HG03457 (cell line): ENCODE data around the gene PIP4K2A.
A peak's percentile ranks its signal among the peaks of the same experiment; 100 is the strongest.

Experiments used
- ATAC-seq: cut with Tn5 transposase; IDR thresholded peaks from one replicate; pipeline ENCODE4 v1.9.1; 2021; ENCODE audit warnings: moderate number of reproducible peaks; ENCODE audit not compliant: unreplicated experiment

Gene PIP4K2A

DNA sequence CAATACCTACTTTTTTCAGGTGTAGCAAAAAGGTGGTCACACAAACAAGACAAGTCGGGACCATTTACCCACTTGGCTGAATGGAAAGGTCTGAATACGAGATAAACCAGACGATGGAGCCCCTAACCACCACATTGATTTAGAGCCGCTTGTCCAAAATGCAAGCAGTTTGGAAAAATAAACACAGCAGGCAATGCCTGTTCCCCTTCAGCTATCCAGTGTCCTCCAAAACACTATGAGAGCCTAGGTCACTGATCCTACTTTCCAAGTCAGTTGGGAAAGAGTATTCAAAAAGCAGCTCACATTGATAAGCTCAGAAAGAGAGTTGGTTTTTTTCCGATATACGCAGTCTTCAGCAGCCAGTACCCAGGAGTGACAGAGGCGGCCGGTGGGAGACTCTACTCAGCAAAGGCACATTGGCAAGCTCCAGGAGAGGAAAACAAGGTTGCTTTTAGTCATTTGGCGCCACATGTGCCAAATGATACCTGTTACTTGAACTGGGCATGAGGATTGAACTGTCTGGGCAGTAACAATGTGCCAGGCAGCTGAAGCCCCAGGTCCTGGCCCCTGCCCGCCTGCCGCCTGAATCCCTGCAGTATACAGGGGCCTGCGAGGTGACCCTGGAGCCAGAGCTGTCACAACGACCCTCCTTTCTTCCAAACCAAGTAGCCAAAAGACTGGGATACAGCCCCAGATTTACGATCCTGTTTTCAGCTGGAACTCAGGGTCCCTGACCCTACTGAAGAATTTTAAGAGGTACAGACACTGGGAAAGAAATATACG lies 109.8 kb downstream of the PIP4K2A start:
- no peak for ATAC-seq

DNA sequence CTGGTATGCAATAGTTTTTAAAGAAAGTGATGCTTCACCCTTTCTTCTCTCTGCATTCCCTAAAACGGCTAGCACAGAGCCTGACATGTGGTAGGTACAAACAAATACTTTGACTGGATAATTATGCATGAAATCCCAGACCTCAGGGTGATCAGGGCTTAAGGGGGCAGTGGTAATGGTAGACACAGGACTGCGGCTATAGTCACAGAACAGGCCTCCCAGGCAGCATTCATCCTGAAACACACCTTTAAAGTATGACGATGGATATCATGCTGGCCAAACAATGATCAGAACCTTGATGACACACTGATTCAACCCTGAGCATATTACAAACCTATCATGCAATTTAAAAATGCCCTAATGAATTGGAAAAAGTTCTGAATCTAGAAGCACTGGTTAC lies 110.8 kb downstream of the PIP4K2A start:
- ATAC-seq = no peak

DNA sequence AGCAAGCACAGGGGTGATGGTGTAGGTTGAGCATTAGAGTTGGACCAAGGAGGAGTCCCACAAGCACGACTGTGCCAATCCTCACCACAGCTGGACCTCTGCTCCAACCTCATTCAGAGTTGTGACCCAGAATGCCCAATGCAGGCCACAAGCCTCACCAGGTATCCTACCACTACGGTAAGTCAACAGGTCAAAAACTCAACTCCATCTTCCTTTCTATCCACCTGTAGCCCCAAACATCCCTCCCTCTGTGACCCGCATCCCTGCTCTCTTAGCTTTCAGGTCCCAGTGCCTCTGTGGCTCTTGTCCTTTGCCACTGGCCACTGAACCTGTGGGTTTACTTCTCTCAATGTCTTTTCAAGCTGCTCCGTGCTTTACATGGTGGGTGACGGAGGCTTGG lies 112.8 kb downstream of the PIP4K2A start:
- ATAC-seq = no peak

DNA sequence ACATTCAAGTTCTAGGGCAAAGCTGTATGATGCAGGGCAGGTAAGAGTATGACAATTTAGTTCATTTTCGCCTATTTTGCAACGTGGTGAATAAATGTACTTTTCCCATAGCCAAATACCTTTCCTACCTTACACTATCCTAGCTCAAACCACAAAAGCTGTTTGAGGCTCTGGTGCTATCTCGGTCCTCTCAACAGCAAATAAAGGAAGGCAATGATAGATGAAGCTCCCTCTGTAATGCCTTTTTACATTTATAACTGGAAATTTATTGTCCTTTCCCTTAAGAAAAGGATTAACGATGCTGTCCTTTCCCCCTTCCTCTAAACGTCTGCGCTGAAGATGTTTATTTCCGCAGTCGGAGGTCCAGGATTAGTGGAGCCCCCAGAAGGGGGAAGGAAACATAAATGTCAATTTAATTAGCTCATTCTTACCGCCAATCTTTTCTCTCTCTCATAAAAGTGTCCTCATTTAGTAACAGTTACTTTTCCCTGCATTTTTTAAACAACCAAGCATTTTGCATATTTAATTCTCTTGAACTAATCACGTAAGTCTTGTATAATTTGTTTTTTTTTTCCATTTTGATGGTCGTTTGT lies 114.6 kb downstream of the PIP4K2A start:
- ATAC-seq = no peak

DNA sequence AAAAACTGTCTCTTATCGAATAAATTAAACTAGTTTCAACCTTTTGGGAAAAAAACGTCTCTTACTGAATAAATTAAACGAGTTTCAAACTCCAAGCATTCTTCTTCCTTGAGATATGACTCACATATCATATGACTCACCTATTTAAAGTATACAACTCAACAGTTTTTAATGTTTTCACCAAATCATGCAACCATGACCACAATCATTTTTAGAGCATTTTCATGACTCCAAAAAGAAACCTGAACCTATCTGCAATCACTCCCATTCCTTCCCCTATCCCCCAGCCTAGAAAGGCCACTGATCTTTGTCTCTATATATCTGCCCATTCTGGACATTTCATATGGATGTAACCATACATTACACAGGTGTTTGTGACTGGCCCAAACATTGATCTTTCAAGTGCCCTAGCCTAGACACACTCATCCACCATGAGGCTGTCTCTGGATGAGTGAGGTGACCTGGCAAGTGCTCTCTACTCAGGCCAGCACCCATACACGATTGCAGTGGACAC lies 115.3 kb downstream of the PIP4K2A start:
- no peak for ATAC-seq

DNA sequence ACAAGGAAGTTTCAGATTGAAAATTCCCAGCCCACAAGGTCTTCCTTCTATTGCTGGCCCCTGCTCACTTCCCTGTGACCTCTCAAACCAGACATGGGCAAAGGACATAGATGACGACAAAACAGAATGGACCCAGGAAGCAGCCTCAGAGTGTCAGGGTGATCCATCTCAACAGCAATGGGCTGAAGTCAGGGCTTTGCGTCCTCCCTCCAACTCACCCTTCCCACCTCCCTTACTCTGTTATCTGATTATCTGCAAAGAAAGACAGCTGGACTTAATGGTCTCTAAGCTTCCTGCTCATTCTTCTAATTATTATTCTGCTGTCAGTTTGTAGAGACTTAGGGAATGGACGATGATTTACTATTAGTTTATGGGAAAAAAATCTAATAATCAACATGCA lies 115.9 kb downstream of the PIP4K2A start:
- no peak for ATAC-seq

DNA sequence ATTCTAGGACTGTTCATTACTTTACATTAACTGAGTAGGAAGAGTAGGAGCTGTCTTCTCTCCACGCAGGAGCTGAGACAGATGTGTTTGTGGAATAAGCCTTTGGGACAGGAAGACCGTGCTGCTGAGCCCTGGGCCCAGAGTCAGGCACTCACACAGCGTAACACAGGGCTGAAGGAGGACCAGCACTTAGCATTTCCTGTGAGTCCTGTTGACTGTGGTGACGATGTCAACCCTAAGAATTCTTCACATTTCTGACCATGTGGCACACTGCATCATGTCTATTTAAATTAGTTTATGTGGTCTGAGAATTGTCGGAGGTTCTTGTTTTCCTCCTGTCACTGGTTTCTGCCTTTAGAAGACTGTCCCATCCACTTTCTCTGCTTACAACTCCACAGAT lies 117.2 kb downstream of the PIP4K2A start:
- peak; percentile 44 for ATAC-seq

DNA sequence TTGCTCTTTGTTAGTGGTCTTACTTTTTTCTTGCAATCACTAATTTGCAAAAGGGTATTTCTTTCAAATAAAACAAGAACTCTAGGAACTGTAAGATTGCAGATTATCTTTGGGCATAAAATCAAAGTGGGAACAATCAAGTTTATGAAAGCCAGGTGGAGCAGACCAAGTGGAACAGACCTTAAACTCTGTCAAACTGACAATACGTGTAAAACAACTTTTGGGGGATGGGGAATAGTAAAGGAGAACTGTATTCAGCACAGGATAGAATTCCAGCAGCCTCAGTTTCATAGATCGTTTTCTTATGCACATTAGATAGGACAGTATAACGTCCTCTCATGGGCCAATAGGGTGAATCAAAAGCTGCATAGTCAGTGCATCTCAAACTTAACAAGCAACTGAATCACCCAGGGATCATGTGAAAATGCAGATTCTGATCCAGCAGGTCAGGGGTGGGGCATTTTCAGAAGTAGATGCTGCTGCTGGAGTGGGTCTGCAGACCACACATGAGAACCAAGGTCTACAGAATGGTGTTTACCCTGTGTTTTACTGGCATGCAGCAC lies 120.7 kb downstream of the PIP4K2A start:
- no peak for ATAC-seq

DNA sequence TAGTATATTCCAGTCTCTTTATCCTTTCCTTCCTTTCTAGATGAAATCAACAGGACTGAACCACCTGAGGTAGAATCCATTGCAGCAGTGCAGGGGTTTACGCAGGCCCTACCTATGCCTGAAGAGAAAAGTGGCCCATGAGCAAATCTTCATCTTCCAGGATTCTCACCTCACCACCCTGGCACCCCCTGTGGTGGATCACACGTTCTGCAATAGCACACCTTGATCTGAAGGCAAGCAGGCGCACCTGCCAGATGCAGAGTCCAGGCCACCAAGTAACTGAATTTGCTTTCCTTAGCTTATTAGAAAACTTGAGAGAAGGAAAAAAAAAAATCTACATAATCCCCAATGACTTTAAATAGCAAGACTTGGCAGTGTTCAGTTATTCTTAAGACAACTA lies 121.4 kb downstream of the PIP4K2A start:
- no peak for ATAC-seq

DNA sequence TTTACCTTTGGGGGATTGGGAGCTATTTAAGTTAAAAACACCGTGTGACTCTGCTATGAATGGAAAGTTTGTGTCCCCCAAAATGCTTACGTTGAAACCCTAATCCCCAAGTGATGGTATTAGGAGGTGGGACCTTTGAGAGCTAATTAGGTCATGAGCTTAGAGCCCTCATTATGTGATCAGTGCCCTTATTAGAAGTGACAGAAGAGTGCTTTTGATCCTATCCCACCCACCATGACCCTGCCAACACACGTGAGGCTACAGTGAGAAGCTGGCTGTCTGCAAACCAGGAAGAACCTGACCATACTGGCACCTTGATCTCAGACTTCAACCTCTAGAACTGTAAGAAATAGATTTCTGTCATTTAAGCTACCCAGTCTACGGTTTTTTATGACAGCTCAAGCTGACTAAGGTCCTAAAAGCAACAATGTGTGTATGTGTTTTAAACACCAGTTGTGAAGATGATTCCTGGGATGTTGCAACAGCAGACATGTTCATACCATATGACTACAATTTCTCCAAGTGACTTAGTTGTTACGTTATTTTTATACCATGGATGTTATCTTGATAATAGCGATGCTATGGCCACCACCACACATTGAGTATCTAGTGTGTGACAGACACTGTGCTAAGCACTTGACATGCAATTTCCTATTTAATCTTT lies 124.4 kb downstream of the PIP4K2A start:
- ATAC-seq = no peak

DNA sequence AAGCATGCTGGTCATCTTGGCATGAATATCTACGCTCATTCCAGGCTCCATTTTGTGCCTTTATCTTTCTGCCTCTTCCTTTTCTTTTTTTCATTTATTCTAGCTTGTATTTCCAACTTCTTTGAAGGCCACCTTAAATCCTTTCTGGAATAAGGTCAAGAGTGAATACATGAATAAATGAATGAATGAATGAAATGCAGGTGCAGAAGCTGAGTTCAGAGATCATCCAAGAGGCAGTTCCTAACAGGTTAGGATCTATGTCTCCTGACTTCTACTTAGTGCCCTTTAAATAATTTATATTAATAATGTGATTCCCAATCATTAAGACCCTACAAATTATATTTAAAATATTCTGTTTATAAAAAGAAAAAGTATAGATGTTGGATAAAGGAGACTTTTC lies 125.9 kb downstream of the PIP4K2A start:
- no peak for ATAC-seq

DNA sequence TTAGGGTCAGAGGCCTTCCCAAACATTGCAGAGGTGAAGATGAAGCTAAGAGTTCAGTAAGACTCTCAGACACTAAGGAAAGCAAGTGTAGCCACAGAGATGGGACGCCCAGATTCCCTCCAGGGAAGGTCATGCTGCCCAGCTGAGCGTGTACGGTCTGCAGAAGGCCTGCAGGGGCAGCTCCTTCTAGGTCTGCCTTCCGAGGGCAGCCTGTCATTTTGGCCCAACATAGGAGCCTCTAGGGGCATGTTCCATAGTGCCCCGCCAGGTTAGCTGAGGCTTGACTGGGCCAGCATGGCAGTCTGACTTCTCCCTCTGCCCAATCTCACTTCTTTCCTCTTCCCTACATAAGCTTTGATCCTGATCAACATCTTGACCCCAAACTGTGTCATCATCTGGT lies 130.7 kb downstream of the PIP4K2A start:
- ATAC-seq = no peak

DNA sequence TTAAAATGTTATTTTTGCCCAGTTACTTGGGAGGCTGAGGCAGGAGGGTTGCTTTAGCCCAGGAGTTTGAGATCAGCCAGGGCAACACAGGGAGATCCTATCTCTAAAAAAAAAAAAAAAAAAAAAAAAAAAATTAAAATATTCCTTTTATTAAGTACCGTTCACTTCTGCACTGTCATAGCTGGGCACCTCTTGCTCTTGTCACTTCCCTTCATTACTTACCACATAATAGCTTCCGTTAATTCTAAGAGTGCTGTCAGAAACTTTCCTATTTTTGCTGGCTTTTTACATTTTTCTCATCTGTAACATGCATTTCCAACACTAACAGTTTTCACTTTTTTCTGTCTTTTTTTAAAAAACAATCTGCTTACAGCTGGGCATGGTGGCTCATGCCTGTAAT lies 132.9 kb downstream of the PIP4K2A start:
- no peak for ATAC-seq

DNA sequence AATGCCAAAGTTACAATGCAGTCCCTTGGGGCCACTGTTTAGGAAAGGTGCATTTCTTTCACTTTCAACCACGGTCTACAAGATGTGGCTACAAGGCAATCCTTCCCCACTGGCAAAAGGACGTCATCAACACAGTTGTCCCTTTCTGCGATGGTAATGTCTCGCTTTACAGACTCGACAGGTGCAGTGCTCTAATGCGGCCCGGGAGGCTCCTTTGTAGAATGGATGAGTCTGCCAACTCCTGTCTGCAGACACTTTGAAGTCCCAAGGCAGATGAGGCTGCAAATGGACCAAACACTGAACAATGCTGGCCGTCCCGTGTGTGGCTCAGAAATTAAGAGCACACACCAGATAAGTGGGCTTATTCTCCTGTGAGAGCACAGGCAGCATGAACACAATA lies 133.7 kb downstream of the PIP4K2A start:
- ATAC-seq = no peak

DNA sequence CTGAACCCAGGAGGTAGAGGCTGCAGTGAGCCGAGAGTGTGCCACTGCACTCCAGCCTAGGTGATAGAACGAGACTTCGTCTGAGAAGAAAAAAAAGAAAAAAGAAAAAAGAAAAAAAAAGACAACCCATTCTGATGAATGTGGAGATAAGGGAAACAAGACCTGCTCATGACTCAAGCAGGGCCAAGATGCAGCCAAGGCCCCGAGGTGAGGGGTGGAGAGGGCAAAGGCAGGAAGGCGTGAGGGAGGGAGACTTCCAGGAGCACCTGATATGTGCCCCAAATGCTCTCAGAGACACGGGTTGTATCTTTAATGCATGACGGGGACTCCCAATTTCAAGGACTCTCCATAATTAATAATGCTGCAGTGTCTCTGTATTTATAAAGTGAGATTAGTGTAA lies 134.6 kb downstream of the PIP4K2A start:
- ATAC-seq = no peak

DNA sequence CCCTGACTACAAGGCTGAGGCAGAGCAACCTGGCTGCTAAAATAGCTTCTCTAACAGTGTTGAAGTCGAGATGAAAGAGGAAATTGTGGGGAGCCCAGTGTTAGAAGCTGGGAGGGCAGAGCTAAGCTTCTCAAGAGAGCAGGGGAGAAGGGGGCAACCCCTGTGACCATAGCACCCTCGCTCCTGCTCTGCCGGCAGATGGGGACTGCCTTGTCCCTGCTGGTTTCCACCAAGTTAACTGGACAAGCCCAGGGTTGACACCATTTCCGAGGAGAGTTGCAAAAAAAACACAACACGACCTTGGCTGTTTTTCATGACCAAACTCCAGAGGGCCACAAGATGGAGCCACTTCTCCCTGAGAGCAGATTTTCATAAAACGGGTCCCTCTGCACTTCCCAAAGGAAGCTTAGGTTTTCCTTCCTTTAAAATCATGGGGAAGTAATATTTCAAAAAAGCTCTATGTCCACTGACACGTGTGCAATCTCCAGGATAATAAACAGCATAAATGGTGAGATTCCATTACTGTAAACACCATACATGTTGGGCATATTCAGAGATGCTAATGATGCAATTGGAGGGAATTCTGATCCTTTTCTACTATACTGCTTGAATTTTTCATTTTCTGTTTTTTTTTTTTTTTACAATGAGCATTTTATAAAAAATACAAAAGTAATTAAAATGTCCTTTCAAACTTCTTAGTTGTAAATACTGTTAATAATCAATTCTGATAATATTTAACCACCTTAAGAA lies 140.4 kb downstream of the PIP4K2A start:
- no peak for ATAC-seq

DNA sequence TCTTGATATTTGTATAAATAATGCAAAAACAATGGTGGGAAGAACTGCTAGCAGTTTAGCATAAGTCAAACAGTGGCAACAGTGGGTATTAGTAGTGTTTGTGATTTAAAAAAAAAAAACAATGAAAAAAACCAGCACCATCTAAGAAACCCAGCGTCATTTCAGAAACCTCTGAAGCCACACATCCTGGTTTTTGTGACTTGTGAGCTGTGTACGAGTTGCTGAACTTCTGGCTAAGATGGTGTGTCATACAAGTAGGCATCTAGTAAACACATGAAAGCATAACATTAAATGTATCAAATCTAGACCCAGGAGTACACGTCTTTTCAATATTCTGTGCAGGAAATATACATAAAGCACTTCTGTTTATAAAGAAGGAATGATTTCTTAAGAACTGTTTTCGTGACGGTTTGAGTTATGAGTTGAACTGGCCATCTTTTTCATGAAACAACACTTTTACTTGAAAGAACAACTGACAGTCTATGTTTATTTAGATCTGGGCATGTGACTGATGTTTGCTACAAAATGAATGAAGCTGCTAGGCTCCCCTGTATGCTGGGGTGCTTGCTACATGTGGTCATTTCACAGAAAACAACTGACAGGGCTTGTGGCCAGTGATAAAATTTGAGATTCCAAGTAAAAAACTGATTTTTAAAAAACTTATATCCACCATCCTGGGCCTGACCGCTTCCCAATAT lies 143.5 kb downstream of the PIP4K2A start:
- no peak for ATAC-seq

DNA sequence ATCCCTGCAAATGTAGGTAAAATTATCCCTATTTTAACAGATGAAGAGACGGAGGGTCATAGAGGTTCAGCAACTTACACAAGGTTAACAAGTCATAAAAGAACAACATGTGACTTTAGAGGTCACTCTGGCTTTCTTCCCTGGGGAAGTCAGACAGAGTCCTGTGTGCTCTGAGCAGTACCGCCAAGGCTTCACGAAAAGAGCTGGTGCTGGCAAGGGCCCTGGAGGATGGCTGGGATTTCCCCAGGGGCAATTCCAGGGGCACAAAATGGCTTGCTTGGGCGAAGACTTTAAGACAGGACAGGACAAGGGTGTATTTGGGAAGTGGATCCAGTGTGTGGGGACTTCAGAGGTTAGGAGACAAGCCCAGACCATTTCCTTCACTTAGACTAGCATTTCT lies 144.1 kb downstream of the PIP4K2A start:
- ATAC-seq = no peak

DNA sequence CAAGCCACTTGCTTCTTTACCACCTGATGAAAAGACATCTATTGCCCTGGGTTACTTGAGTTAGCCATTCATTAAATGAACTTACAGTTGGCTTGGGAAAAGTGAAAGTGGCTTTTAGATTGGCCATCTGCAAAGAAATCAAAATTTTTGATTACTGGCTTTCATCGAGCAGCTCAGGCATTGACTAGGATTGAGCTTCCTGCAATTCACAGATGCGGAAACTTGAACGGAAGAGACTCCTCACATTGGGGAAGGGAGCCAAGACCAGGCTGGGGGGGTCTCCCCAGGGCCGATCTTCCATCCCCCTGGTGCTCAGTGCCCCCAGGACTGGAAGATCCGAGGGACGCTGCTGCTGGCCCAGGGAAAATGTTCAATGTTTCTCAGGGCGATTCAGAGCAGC lies 145.4 kb downstream of the PIP4K2A start:
- no peak for ATAC-seq

DNA sequence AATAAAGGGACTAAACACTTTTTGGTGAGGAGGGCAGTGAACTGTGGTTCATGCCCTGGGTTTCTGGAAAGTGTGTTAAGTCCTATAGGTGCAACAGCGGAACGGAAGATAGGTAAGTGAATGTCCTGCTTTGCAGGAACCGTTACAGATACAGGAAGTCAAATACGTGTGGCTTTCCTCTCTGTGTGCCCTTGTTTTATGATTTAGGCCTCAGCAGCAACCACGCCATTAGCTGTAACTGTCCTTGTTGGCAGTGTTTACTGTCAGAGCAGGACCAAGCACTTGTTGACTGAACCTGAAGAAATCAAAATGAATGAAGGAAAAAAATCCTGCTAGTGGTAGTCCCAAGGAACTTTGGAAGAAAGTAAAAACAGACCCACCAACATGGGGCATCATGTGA lies 150.3 kb downstream of the PIP4K2A start:
- no peak for ATAC-seq
